Hematopoietic multipotent progenitor cell treated with erythropoietin and hydrocortisone succinate and interleukin-3 and kit ligand, for 17 days (in vitro differentiated cells): ENCODE measurements around the gene COL5A2.

Experiments
- DNase-seq: peaks from one replicate; pipeline ENCODE4 v3.0.0-alpha.2; 2015; ENCODE audit warnings: low spot score

The COL5A2 gene

GRCh38 chr2:189178726-189179569 is 613 bp downstream of the COL5A2 start:
- no peak for DNase-seq

GRCh38 chr2:189178054-189178453 is 1.5 kb downstream of the COL5A2 start:
- DNase-seq: no peak

GRCh38 chr2:189177251-189177840 is 2.2 kb downstream of the COL5A2 start:
- DNase-seq: no peak

- no peak for DNase-seq
Measured at GRCh38 chr2:189176516-189176915, 3.0 kb downstream of the COL5A2 start.

GRCh38 chr2:189175869-189176433 is 3.6 kb downstream of the COL5A2 start:
- DNase-seq: no peak

- DNase-seq: no peak
Measured at GRCh38 chr2:189171956-189172609, 7.5 kb downstream of the COL5A2 start.

- no peak for DNase-seq
Measured at GRCh38 chr2:189168856-189169499, 10.6 kb downstream of the COL5A2 start.

GRCh38 chr2:189165656-189166380 is 13.7 kb downstream of the COL5A2 start:
- DNase-seq: no peak

GRCh38 chr2:189164746-189165145 is 14.8 kb downstream of the COL5A2 start:
- no peak for DNase-seq

GRCh38 chr2:189163889-189164288 is 15.7 kb downstream of the COL5A2 start:
- DNase-seq: no peak

GRCh38 chr2:189162566-189162965 is 17.0 kb downstream of the COL5A2 start:
- no peak for DNase-seq

GRCh38 chr2:189161894-189162293 is 17.7 kb downstream of the COL5A2 start:
- DNase-seq: no peak

- DNase-seq: no peak
Measured at GRCh38 chr2:189159717-189160116, 19.8 kb downstream of the COL5A2 start.

- no peak for DNase-seq
Measured at GRCh38 chr2:189159273-189159672, 20.3 kb downstream of the COL5A2 start.

- DNase-seq: no peak
Measured at GRCh38 chr2:189157939-189158338, 21.6 kb downstream of the COL5A2 start.

- DNase-seq: no peak
Measured at GRCh38 chr2:189157456-189157855, 22.1 kb downstream of the COL5A2 start.

GRCh38 chr2:189155795-189156194 is 23.8 kb downstream of the COL5A2 start:
- DNase-seq: no peak

- DNase-seq: no peak
Measured at GRCh38 chr2:189153619-189154018, 25.9 kb downstream of the COL5A2 start.

- DNase-seq: no peak
Measured at GRCh38 chr2:189152483-189152882, 27.1 kb downstream of the COL5A2 start.

GRCh38 chr2:189151906-189152305 is 27.7 kb downstream of the COL5A2 start:
- DNase-seq: no peak

GRCh38 chr2:189150033-189150432 is 29.5 kb downstream of the COL5A2 start:
- DNase-seq: no peak

- no peak for DNase-seq
Measured at GRCh38 chr2:189147989-189148388, 31.6 kb downstream of the COL5A2 start.
